Retinal pigment epithelial cell (primary cell): ENCODE data around the gene TCFL5.

Experiments used
- DNase-seq: peaks from one replicate; pipeline ENCODE4 v3.0.0-alpha.2; 2010; ENCODE audit warnings: low read depth
- H3K4me3 ChIP-seq: 2 replicates; pipeline ENCODE4 v1.5.1; 2011; ENCODE audit warnings: mild to moderate bottlenecking, low read length, control low read depth, moderate library complexity
- CTCF ChIP-seq: conservative IDR thresholded peaks from 2 replicates; pipeline ENCODE4 v1.5.1; 2011; ENCODE audit warnings: low read depth, low read length, control low read depth, inconsistent platforms

Gene TCFL5

GRCh38 chr20:62820208-62820961 lies 41.2 kb downstream of the TCFL5 start:
- no peak for TF ChIP-seq CTCF
- DNase-seq: no peak
- no peak overlapping the region for H3K4me3 ChIP-seq

GRCh38 chr20:62819494-62820174 lies 42.0 kb downstream of the TCFL5 start:
- no peak for TF ChIP-seq CTCF
- H3K4me3 ChIP-seq: no peak overlapping the region

GRCh38 chr20:62818592-62819493 lies 42.8 kb downstream of the TCFL5 start:
- no peak for DNase-seq
- no peak overlapping the region for H3K4me3 ChIP-seq
- TF ChIP-seq CTCF: no peak

More at GRCh38 chr20:62819494-62820174, 42.0 kb downstream of the TCFL5 start:
- no peak for DNase-seq

GRCh38 chr20:62817975-62818591 lies 43.5 kb downstream of the TCFL5 start:
- DNase-seq: no peak
- peak overlapping the region; percentile 10 for H3K4me3 ChIP-seq
- TF ChIP-seq CTCF: no peak

GRCh38 chr20:62816884-62817873 lies 44.4 kb downstream of the TCFL5 start, which contains the start of gene COL9A3:
TSS of gene COL9A3 (plus strand) at chr20:62817050. CDS start at chr20:62817065, 15 bp downstream.
- H3K4me3 ChIP-seq: peak within 1 kb of the TSS; percentile 37
- TF ChIP-seq CTCF: no peak
- DNase-seq: no peak
